Retina (tissue), 1 donor: ENCODE data around the gene PIGN.

ENCODE experiments used
- DNase-seq: peaks from one replicate; pipeline ENCODE4 v3.0.0-alpha.2; 2016

Gene PIGN

DNA sequence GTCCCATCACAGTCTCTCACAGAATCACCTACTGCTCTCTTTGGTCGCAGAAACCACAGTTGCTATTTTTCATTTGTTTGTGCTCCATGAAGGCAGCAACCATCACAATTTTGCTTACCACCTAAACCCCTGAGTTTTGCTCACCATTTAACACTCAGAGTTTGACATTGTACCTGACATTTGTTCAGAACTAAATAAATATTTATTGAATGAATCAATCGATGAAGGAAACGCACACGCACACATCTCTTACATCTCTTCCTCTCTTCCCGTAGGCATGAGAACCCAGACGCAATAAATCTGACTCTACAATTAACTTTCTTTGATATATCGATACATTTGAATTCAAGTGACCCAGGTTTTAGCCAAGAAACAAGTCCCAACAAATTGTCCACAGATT is 188.5 kb downstream of the PIGN start:
- no peak for DNase-seq

DNA sequence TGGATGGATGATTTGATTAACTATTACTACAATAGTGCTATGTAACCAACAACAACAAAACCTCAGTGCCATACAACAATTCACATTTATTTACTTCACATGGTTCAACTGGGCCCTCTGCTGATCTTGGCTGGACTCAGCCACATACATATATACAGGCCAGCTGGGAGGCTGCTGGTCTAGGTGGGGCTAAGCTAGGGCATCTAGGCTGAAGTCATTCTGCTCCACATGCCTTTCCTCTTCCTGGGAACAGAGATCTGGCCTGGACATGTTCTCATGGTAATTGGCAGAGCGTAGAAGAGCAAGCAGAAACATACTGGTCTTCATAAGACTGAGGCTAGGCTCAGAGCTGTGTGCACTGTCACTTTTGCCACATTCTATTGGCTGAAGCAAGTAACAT is 191.2 kb downstream of the PIGN start:
- DNase-seq = no peak

DNA sequence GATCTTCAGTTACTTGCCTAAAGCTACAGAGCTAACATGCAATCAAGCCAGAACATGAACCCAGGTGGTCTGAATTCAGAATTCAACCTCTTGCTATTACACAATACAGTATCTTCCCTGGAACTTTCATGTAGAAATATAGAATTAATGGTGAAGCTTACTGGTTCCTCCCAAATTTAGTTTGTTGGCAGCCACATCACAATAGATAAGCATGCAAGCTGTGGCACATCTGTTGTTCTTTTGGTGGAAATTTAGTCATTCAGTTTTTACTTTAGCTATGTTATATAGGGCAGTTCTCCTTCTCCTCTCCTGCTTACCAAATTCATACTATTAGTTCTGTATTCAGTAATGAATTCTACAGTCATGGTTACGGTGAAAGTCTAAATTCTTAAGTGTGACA is 193.0 kb downstream of the PIGN start:
- no peak for DNase-seq

DNA sequence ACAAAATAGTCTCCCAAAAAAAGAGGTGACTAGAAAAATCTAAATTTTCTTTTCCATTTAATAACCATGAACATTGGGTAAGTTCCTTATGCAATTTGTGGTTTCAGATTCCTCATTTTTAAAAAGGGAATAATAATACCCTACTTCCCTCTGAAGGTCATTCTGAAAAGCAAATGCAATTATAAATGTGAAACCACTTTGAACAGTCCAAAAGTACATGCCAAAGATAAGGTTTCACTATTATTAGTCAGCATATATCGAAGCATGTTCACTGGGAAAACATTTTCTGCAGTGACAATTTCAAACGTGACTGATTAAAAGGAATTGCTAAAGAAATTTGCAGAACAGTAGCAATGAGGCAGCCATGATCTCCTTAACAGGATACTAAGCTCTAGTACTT is 193.9 kb downstream of the PIGN start:
- no peak for DNase-seq

DNA sequence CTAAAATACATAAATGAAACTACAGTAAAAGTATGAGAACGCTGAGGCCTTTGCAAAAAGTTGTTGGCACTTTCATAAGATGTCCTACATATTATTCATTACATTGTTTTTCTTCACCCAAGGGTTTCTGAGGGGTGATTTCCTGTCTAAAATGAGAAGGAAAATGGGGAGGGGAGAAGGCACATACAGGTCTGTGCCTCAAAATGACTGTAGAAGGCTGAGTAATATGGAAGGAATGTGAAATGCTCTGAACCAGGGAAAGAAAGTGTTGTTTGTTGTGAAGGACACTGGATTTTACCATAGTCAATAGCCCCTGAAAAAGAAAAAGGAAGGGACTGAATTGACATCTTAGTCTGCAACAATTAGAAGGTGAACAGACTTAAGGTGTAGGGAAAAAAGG is 194.6 kb downstream of the PIGN start:
- DNase-seq = no peak

DNA sequence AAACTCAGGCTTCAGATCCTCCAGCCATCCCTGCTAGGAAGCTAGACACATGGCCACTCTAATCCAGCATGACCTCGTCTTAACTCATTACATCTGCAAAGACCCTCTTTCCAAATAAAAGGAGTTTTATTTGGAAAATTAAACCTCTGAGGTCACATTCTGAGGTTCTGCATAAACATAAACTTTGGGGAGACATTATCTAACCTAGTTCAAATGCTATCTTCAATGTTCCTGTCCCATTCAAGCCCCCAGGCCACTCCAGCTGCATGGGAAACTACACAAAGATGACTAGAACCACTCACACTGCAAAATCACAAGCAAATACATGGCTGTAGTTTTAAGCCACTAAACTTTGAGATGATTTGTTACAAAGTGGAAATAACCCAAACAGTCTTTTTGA is 195.0 kb downstream of the PIGN start:
- no peak for DNase-seq

DNA sequence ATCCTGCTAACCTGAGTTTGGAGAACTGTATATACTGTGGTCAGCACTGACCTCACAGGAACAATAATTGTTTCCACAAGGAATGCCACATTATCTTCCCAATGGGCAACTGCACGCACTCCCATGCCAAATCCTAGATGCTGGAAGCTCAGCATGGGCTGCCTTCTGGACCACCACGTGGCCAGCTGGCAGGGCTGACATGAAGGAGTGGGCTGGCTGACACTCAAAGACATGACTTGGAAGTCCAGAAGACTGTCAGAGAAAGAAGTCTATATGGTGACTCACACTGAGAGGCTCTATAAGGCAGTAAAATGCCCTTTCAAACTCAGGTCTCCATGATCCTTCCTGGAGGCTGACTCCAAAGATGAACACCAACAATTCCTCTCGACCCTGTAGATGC is 195.7 kb downstream of the PIGN start:
- DNase-seq = no peak
